ENCODE results near the gene RMND1. TPM values are rescaled to one million over a fixed set of nuclear protein-coding genes. Genes with fewer than 3 reads are reported as not detected.
A peak's percentile ranks its signal among the peaks of the same experiment; 100 is the strongest.

The RMND1 gene
- total and polyA plus RNA-seq, 2 of the 13 experiments (the other 11 are each of a cell fraction or from before 2014, with no cell fraction given), result 34.0 to 72.5 TPM

DNA sequence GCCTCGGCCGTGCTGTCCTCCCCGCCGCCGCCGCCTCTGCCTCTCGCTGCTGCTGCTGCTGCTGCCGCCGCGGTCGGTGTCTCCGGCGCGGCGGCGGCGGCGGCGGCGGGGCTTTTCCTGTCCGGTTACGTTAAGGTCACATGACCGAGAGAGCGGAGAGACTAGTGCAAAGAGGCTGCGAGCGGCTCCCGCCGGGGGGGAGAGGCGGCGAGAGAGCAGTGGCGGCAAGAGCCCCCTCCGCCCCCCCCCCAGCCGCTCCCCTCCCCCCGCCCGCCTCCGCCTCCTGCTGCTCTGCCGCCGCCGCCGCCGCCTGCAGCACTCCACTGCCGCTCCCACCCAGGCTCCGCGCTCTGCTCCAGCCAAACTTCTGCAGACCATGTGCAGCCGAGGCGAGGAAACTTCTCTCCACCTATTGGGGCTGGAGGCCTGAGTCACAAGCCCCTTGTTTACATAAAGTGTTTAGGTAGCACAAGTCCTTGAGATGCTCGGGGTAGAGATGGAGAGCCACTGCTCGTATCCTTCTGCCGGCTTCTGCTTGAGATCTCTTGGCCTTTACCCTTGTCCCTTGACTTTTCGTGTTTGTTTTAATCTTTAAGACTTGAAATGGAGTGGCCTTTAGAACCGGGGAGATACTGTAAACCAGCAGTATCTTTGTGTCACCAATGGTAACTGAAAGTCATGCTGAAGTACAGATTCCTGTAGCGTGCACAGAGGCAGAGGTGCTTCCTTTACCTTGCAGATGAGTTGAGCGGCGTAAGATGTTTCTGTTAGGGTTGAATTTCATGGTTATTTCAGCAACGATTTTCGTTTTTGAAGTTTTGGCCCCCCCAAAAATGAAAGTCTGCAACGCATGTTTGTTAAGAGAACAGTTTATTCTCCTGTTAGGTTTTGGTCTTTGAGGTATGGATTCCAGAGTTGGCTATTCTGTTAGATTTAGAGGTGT is 60.2 kb downstream of the RMND1 start, which contains the start of gene ZBTB2 (continued):
- TF ChIP-seq NR2F2 (IDR thresholded peaks at IDR 0.05; ENCODE audit: borderline replicate concordance, low read depth) (no peak), RORA (CRISPR knock-in tag; IDR thresholded peaks at IDR 0.05) (no peak), TBX3 (IDR thresholded peaks at IDR 0.05; ENCODE audit: borderline replicate concordance) (no peak), PRMT3 (CRISPR knock-in tag; IDR thresholded peaks at IDR 0.05; ENCODE audit: borderline replicate concordance, low read depth) (peak; percentile 43; the same call in 1 of the 2 replicates), ZNF790 (CRISPR knock-in tag; IDR thresholded peaks at IDR 0.05; ENCODE audit: borderline replicate concordance) (no peak), ZNF777 (CRISPR knock-in tag; IDR thresholded peaks at IDR 0.05) (no peak), ZZZ3 (CRISPR knock-in tag; IDR thresholded peaks at IDR 0.05; ENCODE audit: borderline replicate concordance) (no peak), CREB1 (IDR thresholded peaks at IDR 0.05) (no peak), CREB1 (CRISPR knock-in tag; IDR thresholded peaks at IDR 0.05) (peak; percentile 16; the same call in 1 of the 2 replicates), ZNF607 (CRISPR knock-in tag; IDR thresholded peaks at IDR 0.05; ENCODE audit: borderline replicate concordance) (peak; percentile 51; the same call in 1 of the 2 replicates), GATAD2A (CRISPR knock-in tag; IDR thresholded peaks at IDR 0.05) (peak; percentile 25; the same call in 1 of the 2 replicates), JDP2 (CRISPR knock-in tag; IDR thresholded peaks at IDR 0.05; ENCODE audit: borderline replicate concordance) (no peak), RFXAP (CRISPR knock-in tag; IDR thresholded peaks at IDR 0.05; ENCODE audit: borderline replicate concordance) (no peak)
- TF ChIP-seq, protein P1, sequence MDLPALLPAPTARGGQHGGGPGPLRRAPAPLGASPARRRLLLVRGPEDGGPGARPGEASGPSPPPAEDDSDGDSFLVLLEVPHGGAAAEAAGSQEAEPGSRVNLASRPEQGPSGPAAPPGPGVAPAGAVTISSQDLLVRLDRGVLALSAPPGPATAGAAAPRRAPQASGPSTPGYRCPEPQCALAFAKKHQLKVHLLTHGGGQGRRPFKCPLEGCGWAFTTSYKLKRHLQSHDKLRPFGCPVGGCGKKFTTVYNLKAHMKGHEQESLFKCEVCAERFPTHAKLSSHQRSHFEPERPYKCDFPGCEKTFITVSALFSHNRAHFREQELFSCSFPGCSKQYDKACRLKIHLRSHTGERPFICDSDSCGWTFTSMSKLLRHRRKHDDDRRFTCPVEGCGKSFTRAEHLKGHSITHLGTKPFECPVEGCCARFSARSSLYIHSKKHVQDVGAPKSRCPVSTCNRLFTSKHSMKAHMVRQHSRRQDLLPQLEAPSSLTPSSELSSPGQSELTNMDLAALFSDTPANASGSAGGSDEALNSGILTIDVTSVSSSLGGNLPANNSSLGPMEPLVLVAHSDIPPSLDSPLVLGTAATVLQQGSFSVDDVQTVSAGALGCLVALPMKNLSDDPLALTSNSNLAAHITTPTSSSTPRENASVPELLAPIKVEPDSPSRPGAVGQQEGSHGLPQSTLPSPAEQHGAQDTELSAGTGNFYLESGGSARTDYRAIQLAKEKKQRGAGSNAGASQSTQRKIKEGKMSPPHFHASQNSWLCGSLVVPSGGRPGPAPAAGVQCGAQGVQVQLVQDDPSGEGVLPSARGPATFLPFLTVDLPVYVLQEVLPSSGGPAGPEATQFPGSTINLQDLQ (CRISPR knock-in tag; IDR thresholded peaks at IDR 0.05), result no peak
- TF ChIP-seq, protein P2, sequence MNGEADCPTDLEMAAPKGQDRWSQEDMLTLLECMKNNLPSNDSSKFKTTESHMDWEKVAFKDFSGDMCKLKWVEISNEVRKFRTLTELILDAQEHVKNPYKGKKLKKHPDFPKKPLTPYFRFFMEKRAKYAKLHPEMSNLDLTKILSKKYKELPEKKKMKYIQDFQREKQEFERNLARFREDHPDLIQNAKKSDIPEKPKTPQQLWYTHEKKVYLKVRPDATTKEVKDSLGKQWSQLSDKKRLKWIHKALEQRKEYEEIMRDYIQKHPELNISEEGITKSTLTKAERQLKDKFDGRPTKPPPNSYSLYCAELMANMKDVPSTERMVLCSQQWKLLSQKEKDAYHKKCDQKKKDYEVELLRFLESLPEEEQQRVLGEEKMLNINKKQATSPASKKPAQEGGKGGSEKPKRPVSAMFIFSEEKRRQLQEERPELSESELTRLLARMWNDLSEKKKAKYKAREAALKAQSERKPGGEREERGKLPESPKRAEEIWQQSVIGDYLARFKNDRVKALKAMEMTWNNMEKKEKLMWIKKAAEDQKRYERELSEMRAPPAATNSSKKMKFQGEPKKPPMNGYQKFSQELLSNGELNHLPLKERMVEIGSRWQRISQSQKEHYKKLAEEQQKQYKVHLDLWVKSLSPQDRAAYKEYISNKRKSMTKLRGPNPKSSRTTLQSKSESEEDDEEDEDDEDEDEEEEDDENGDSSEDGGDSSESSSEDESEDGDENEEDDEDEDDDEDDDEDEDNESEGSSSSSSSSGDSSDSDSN (CRISPR knock-in tag; IDR thresholded peaks at IDR 0.05), result peak; percentile 63
- TF ChIP-seq, protein P3, sequence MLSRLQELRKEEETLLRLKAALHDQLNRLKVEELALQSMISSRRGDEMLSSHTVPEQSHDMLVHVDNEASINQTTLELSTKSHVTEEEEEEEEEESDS (CRISPR knock-in tag; IDR thresholded peaks at IDR 0.05; ENCODE audit: borderline replicate concordance), result no peak
- TF ChIP-seq, protein P4, sequence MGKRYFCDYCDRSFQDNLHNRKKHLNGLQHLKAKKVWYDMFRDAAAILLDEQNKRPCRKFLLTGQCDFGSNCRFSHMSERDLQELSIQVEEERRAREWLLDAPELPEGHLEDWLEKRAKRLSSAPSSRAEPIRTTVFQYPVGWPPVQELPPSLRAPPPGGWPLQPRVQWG (CRISPR knock-in tag; IDR thresholded peaks at IDR 0.05; ENCODE audit: borderline replicate concordance, low read depth), result no peak
- TF ChIP-seq, protein P5, sequence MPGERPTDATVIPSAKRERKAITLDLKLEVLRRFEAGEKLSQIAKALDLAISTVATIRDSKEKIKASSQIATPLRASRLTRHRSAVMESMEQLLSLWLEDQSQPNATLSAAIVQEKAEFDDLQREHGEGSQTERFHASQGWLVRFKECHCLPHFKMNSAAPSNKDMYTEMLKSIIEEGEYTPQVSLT (CRISPR knock-in tag; IDR thresholded peaks at IDR 0.05; ENCODE audit: borderline replicate concordance, low read depth), result no peak
- TF ChIP-seq, protein P6, sequence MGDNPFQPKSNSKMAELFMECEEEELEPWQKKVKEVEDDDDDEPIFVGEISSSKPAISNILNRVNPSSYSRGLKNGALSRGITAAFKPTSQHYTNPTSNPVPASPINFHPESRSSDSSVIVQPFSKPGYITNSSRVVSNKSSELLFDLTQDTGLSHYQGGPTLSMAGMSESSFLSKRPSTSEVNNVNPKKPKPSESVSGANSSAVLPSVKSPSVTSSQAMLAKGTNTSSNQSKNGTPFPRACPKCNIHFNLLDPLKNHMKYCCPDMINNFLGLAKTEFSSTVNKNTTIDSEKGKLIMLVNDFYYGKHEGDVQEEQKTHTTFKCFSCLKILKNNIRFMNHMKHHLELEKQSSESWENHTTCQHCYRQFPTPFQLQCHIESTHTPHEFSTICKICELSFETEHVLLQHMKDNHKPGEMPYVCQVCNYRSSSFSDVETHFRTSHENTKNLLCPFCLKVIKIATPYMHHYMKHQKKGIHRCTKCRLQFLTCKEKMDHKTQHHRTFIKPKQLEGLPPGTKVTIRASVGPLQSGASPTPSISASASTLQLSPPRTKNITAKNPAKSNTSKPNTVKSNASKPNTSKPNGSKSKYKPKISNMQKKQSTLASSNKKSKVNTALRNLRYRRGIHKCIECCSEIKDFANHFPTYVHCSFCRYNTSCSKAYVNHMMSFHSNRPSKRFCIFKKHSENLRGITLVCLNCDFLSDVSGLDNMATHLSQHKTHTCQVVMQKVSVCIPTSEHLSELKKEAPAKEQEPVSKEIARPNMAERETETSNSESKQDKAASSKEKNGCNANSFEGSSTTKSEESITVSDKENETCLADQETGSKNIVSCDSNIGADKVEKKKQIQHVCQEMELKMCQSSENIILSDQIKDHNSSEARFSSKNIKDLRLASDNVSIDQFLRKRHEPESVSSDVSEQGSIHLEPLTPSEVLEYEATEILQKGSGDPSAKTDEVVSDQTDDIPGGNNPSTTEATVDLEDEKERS (CRISPR knock-in tag; IDR thresholded peaks at IDR 0.05), result no peak

All from HepG2 (cell line).